ENCODE measurements around the gene KRT36. TPM values are rescaled to one million over a fixed set of nuclear protein-coding genes. Genes with fewer than 3 reads are reported as not detected.

KRT36 gene
- total RNA-seq, 4 donors from 2014 or later: not detected

DNA sequence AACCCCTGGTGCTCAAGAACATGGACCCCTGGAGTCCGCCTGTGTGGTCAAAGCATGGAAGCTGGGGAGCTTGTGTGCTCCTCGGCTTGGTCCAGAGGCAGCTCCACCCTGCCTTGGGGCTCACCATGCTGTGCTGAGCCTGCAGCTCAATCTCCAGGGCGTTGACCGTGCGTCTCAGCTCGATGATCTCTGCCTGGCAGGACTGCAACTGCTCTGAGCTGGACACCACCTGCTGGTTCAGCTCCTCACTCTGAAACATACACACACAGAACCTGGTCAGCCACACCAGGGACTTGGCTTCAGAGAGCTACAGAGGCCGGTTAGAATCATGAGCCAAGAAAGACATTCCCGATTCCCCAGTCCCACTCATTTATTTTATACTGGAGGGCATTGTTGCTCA, 11.5 kb downstream of the KRT36 start:
- Histone ChIP-seq H3K4me1 (no peaks in the 10 kb centered on the region), H3K4me3 (no peak overlapping the region), H3K36me3 (no peaks in the 10 kb centered on the region), H3K9me3 (no peaks in the 10 kb centered on the region), H3K27me3 (no peaks in the 10 kb centered on the region), H3K27ac (no peak overlapping the region)
- no peak for DNase-seq
- TF ChIP-seq CTCF (IDR thresholded peaks at IDR 0.05): no peak
- TF ChIP-seq POLR2A (IDR thresholded peaks at IDR 0.05): no peak

DNA sequence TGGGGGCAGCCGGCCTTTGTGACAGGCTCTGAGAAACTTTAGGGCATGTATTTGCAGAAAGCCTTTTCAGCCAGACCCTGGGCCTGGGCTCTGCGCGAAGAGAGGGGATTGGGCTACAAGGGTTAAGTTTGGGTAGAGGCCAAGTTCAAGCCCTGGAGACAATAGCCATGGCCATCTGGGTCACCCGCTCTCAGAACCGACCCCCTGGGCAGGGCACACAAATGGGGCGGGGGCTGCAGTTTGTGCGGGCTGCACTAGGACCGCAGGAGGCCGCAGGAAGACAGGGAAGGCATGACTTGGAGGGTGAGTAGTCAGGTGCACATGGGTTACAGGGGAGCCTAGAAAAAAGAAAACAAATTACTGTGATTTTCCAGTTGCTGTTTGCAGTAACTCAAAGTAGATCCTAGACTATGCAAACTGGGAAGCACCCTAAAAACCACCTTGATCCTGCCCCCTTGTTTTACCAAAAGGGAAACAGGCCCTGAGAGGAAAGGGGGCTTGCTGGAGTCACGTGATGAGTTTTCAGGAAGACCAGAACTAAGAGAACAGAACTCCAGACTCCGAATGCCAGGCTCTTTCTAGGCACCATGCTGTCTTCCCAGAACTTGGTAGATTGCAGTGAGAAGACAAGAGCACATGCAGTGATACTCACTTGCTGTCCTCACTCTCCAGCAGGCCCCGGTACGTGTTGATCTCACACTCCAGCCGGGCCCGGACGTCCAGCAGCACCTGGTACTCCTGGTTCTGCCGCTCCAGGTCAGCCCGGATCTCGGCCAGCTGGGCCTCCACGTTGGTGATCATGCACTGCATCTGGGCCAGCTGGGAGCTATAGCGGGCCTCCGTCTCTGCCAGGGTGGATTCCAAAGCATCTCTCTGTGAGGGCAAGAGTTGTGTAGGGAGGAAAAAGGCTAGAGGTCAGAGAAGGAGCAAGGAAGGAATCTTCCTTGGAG, 12.6 kb downstream of the KRT36 start:
- DNase-seq: no peak
- H3K27ac ChIP-seq: no peak overlapping the region
- H3K9me3 ChIP-seq: no peaks in the 10 kb centered on the region
- no peak for TF ChIP-seq CTCF (IDR thresholded peaks at IDR 0.05)
- no peak for TF ChIP-seq POLR2A (IDR thresholded peaks at IDR 0.05)
- no peaks in the 10 kb centered on the region for H3K27me3 ChIP-seq
- no peak overlapping the region for H3K4me3 ChIP-seq
- H3K36me3 ChIP-seq: no peaks in the 10 kb centered on the region
- no peaks in the 10 kb centered on the region for H3K4me1 ChIP-seq

DNA sequence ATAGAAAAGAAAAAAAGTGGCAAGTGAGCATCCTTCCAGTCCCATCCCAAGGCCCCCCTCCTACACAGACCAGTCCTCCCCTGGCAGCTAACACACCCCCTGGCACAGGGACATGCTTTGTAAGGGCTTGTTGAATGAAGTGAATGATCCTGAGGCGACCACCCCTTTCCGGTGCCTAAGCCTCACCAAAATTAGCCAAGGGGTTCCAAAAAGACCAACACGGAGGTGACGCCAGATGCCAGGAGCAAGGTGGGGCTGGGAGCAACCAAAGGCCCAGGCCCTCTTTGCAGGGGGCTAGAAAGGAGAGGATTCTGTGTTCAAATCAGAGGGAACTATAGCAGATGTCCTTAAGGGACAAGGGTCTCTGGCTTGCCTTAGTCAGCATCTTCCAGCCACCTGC, 14.3 kb downstream of the KRT36 start:
- Histone ChIP-seq H3K9me3 (no peaks in the 10 kb centered on the region), H3K36me3 (no peaks in the 10 kb centered on the region), H3K4me3 (no peak overlapping the region), H3K27me3 (no peaks in the 10 kb centered on the region), H3K4me1 (no peaks in the 10 kb centered on the region), H3K27ac (no peak overlapping the region)
- no peak for TF ChIP-seq POLR2A (IDR thresholded peaks at IDR 0.05)
- TF ChIP-seq CTCF (IDR thresholded peaks at IDR 0.05): no peak
- DNase-seq: no peak

DNA sequence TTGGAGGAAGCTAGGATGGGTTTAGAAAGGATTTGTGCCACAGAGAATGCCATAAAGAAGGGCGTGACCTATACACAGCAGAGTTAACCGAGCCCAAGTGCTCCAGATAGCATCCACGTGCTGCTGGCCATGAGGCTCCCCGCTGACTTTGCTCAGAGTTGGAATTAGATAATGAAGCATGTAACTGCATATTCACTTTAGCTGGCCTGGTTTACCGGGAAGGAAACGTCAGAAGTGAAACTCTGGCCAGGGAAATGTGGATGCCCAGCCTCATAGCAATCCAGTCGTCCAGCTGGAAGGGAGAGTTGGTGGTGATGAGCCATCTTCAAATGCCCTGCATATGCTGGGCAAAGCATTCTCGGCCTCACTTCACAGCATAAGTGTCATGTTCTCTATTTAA, 14.8 kb downstream of the KRT36 start:
- no peaks in the 10 kb centered on the region for H3K4me1 ChIP-seq
- H3K9me3 ChIP-seq: no peaks in the 10 kb centered on the region
- H3K4me3 ChIP-seq: no peak overlapping the region
- no peak for DNase-seq
- no peak overlapping the region for H3K27ac ChIP-seq
- TF ChIP-seq POLR2A (IDR thresholded peaks at IDR 0.05) (no peak), CTCF (IDR thresholded peaks at IDR 0.05) (no peak)
- no peaks in the 10 kb centered on the region for H3K27me3 ChIP-seq
- H3K36me3 ChIP-seq: no peaks in the 10 kb centered on the region

DNA sequence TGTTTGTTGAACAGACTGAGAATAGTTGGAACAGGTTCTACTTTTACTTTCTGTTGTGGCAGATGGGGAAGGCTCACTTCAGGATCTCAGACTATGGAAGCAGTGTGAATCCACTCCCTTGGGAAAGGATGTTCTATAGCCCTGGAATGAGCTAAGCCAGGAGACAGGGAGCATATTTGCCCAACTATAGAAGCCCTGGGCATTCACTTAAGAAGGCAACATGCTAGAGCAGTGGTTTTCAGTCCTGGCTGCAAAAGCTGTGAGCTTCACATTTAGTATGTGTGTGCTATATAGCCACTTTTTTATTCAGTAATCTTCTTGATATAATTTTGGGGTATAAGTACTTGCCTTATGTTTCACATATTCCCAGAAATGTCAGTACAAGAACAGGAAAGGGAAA, 21.4 kb downstream of the KRT36 start:
- Histone ChIP-seq H3K27me3 (no peaks in the 10 kb centered on the region), H3K36me3 (no peaks in the 10 kb centered on the region), H3K4me1 (no peaks in the 10 kb centered on the region), H3K4me3 (no peak overlapping the region), H3K9me3 (no peaks in the 10 kb centered on the region), H3K27ac (no peak overlapping the region)
- DNase-seq: no peak
- no peak for TF ChIP-seq CTCF (IDR thresholded peaks at IDR 0.05)
- TF ChIP-seq POLR2A (IDR thresholded peaks at IDR 0.05): no peak

Data from Peyer's patch (tissue), 4 donors.